ENCODE data around the gene ZNF236. TPM values are rescaled to one million over a fixed set of nuclear protein-coding genes. Genes with fewer than 3 reads are reported as not detected.
"Not testable (repeated sequence)": the region's sequence is repeated elsewhere in the genome, so short reads cannot be mapped to it uniquely, and the experiment has no call there.

The ZNF236 gene
- total RNA-seq, 6 experiments from 2014 or later: 3.8 to 7.6 (median 5.8) TPM

DNA sequence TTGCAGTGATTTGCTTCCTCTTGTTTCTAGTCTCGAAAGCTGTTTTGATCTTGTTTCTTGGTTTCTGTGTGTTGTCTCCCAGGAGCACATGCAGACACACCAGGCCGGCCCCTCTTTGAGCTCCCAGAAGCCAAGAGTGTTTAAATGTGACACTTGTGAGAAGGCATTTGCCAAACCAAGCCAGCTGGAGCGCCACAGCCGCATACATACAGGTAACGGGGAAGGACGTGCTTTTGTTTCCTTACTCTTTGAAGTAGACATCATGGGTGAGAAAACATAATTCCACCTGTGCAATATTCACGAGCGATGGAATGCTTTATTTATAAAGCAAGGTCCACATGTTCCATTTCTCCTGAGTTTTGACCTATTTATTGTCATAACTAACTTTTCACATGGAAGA, 137.2 kb downstream of the ZNF236 start:
- Histone ChIP-seq H3K9me3 (no peaks in the 10 kb centered on the region), H3K36me3 (peaks cover 0 to 7% (median 2%) of the 10 kb centered on the region in 4 donors), H3K4me3 (no peak overlapping the region), H3K27me3 (no peaks in the 10 kb centered on the region), H3K27ac (no peak overlapping the region), H3K4me1 (peaks cover 0 to 25% (median 5%) of the 10 kb centered on the region in 4 donors)
- TF ChIP-seq POLR2A (IDR thresholded peaks at IDR 0.05): no peak
- TF ChIP-seq, protein P1, sequence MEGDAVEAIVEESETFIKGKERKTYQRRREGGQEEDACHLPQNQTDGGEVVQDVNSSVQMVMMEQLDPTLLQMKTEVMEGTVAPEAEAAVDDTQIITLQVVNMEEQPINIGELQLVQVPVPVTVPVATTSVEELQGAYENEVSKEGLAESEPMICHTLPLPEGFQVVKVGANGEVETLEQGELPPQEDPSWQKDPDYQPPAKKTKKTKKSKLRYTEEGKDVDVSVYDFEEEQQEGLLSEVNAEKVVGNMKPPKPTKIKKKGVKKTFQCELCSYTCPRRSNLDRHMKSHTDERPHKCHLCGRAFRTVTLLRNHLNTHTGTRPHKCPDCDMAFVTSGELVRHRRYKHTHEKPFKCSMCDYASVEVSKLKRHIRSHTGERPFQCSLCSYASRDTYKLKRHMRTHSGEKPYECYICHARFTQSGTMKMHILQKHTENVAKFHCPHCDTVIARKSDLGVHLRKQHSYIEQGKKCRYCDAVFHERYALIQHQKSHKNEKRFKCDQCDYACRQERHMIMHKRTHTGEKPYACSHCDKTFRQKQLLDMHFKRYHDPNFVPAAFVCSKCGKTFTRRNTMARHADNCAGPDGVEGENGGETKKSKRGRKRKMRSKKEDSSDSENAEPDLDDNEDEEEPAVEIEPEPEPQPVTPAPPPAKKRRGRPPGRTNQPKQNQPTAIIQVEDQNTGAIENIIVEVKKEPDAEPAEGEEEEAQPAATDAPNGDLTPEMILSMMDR (IDR thresholded peaks at IDR 0.05): no peak
- intact Hi-C loops (cut with DNase I): no loop called here
- 97% methylated on average over 8 of the region's 8 CpGs for WGBS (ENCODE audit: insufficient coverage, low coverage, low lambda C conversion rate, missing lambda C conversion rate)
- no peak for ATAC-seq
- DNase-seq: no peak

DNA sequence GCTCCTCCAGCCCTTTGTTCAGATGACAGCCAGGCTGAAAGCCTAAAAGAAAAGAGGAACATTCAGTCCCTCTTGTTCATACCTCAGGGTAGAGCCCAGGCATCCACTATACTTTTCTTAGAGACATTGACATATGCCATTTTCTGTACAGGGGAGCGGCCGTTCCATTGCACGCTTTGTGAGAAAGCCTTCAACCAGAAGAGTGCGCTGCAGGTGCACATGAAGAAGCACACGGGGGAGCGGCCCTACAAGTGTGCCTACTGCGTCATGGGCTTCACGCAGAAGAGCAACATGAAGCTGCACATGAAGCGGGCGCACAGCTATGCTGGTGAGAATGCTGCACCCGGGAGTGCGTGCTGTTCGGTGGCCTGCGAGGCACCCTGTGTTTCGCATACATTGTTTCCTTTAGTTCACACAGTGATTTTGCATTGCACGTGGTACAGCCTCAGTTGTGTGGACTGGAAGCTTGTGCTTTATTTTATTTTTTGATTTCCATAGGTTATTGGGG, 138.2 kb downstream of the ZNF236 start:
- no peaks in the 10 kb centered on the region for H3K27me3 ChIP-seq
- WGBS (ENCODE audit: insufficient coverage, low coverage, low lambda C conversion rate, missing lambda C conversion rate): 95% methylated on average over 7 of the region's 16 CpGs
- H3K36me3 ChIP-seq: peaks cover 0 to 7% (median 2%) of the 10 kb centered on the region in 4 donors
- DNase-seq (no peak), ATAC-seq (no peak)
- no peak for TF ChIP-seq POLR2A (IDR thresholded peaks at IDR 0.05)
- TF ChIP-seq, protein P1 (IDR thresholded peaks at IDR 0.05): no peak
- no peak overlapping the region for H3K4me3 ChIP-seq
- H3K27ac ChIP-seq: no peak overlapping the region
- H3K9me3 ChIP-seq: no peaks in the 10 kb centered on the region
- intact Hi-C loops (cut with DNase I): no loop called here
- peaks cover 0 to 17% (median 4%) of the 10 kb centered on the region in 4 donors for H3K4me1 ChIP-seq

DNA sequence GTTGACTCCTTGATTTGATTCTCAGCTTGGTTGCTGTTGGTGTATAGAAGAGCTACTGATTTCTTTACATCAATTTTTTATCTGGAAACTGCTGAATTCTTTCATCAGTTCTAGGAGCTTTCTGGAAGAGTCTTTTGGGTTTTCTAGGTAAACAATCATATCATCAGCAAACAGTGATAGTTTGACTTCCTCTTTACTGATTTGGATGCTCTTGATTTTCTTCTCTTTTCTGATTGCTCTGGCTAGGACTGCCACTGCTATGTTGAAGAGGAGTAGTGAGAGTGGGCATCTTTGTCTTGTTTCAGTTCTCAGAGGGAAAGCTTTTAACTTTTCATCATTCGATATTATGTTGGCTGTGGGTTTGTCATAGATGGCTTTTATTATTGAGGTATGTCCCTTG, 140.5 kb downstream of the ZNF236 start:
- no peak for ATAC-seq
- H3K27me3 ChIP-seq: no peaks in the 10 kb centered on the region
- TF ChIP-seq, protein P1 (IDR thresholded peaks at IDR 0.05): no peak
- TF ChIP-seq POLR2A (IDR thresholded peaks at IDR 0.05): no peak
- H3K4me3 ChIP-seq: no peak overlapping the region
- 100% methylated on average over 1 of the region's 1 CpG for WGBS (ENCODE audit: insufficient coverage, low coverage, low lambda C conversion rate, missing lambda C conversion rate)
- H3K9me3 ChIP-seq: no peaks in the 10 kb centered on the region
- peaks cover 0 to 7% (median 2%) of the 10 kb centered on the region in 4 donors for H3K36me3 ChIP-seq
- peaks cover 0 to 4% (median 0%) of the 10 kb centered on the region in 4 donors for H3K4me1 ChIP-seq
- intact Hi-C loops (cut with DNase I): no loop called here
- DNase-seq: no peak
- no peak overlapping the region for H3K27ac ChIP-seq

DNA sequence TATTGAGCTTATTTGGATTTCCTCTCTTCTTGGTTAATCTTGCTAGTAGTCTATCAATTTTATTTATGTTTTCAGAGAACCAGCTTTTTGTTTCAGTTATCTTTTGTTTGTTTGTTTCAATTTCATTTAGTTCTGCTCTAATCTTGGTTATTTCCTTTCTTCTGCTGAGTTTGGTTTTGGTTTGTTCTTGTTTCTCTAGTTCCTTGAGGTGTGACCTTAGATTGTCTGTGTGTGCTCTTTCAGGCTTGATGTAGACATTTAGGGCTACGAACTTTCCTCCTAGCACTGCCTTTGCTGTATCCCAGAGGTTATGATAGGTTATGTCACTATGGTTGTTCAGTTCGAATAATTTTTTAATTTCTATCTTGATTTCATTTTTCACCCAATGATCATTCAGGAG, 141.6 kb downstream of the ZNF236 start:
- TF ChIP-seq, protein P1 (IDR thresholded peaks at IDR 0.05): no peak
- TF ChIP-seq POLR2A (IDR thresholded peaks at IDR 0.05): no peak
- H3K27ac ChIP-seq: no peak overlapping the region
- peaks cover 0 to 12% (median 2%) of the 10 kb centered on the region in 4 donors for H3K36me3 ChIP-seq
- 43% methylated on average over 2 of the region's 2 CpGs for WGBS (ENCODE audit: insufficient coverage, low coverage, low lambda C conversion rate, missing lambda C conversion rate)
- H3K27me3 ChIP-seq: no peaks in the 10 kb centered on the region
- ATAC-seq (no peak), DNase-seq (no peak)
- no peak overlapping the region for H3K4me3 ChIP-seq
- H3K9me3 ChIP-seq: no peaks in the 10 kb centered on the region
- H3K4me1 ChIP-seq: no peaks in the 10 kb centered on the region
- intact Hi-C loops (cut with DNase I): no loop called here

DNA sequence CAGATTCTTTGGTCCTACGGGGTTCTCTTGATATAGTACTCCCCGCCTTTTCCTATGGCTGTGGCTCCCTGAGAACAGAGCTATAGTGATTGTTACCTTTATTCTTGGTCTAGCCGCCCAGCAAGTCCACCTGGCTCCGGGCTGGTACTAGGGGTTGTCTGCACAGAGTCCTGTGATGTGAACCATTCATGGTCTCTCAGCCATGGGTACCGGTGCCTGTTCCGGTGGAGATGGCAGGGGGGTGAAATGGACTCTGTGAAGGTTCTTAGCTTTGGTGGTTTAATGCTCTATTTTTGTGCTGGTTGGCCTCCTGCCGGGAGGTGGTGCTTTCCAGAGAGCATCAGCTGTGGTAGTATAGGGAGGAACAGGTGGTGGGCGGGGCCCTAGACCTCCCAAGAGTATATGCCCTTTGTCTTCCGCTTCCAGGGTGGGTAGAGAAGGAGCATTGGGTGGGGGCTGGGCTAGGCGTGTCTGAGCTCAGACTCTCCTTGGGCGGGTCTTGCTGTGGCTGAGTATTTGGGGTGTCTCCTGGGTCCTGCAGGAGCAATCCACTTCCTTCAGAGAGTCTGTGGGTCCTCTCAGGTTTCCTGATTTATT, 143.3 kb downstream of the ZNF236 start:
- ATAC-seq: not testable (repeated sequence)

DNA sequence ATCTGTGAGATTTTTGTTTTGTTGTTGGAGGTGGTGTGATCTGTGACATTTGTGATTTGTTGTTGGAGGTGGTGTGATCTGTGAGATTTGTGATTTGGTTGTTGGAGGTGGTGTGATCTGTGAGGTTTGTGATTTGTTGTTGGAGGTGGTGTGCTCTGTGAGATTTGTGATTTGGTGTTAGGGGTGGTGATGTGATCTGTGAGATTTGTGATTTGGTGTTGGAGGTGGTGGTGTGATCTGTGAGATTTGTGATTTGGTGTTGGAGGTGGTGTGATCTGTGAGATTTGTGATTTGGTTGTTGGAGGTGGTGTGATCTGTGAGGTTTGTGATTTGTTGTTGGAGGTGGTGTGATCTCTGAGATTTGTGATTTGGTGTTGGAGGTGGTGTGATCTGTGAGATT, 144.9 kb downstream of the ZNF236 start:
- H3K27ac ChIP-seq; intact Hi-C loops (cut with DNase I); H3K36me3 ChIP-seq; DNase-seq; H3K4me3 ChIP-seq; H3K4me1 ChIP-seq; ATAC-seq; H3K9me3 ChIP-seq; H3K27me3 ChIP-seq: not testable (repeated sequence)

More for the DNA sequence above, 143.3 kb downstream of the ZNF236 start:
- 90% methylated on average over 2 of the region's 11 CpGs for WGBS (ENCODE audit: insufficient coverage, low coverage, low lambda C conversion rate, missing lambda C conversion rate)
- H3K9me3 ChIP-seq; H3K27ac ChIP-seq; H3K27me3 ChIP-seq; H3K36me3 ChIP-seq; intact Hi-C loops (cut with DNase I); H3K4me3 ChIP-seq; H3K4me1 ChIP-seq: not testable (repeated sequence)
- DNase-seq: peak in 1 of 3 donors; percentile 26
